HEK293T (cell line): ENCODE results near the gene ACSS3.
A peak's percentile ranks its signal among the peaks of the same experiment; 100 is the strongest.

Source experiments
- CTCF ChIA-PET: fragments of 350-600 bp; formaldehyde crosslinking; extraction: SDS; loops from one replicate; lab custom pipeline; 2021; ENCODE audit warnings: antibody characterized with exemption, inconsistent platforms; lab: Yijun Ruan, JAX
- POLR2A ChIA-PET: fragments of 350-600 bp; formaldehyde crosslinking; extraction: SDS; loops from one replicate; lab custom pipeline; 2020; ENCODE audit warnings: antibody characterized with exemption, inconsistent platforms; lab: Yijun Ruan, JAX
- DNase-seq: peaks from one replicate; pipeline ENCODE4 v3.0.0; 2012; ENCODE audit warnings: mixed read lengths; ENCODE audit errors: extremely low spot score
- ARNT ChIP-seq: fragments of 450-650 bp; IDR thresholded peaks from 2 replicates; pipeline ENCODE4 v1.6.1; 2017; ENCODE audit warnings: mild to moderate bottlenecking
- BHLHE40 ChIP-seq: fragments of 450-650 bp; IDR thresholded peaks from 2 replicates; pipeline ENCODE4 v1.6.1; 2016; ENCODE audit warnings: mild to moderate bottlenecking, moderate library complexity, borderline replicate concordance
- CTBP1 ChIP-seq: fragments of 450-650 bp; IDR thresholded peaks from 2 replicates; pipeline ENCODE4 v1.6.1; 2016; ENCODE audit warnings: borderline replicate concordance
- ELF4 ChIP-seq: fragments of 450-650 bp; IDR thresholded peaks from 2 replicates; pipeline ENCODE4 v1.6.1; 2017; ENCODE audit warnings: antibody characterized with exemption
- FOXA1 ChIP-seq: fragments of 450-650 bp; IDR thresholded peaks from 2 replicates; pipeline ENCODE4 v1.6.1; 2016; ENCODE audit warnings: mild to moderate bottlenecking
- FOXK2 ChIP-seq: fragments of 450-650 bp; IDR thresholded peaks from 2 replicates; pipeline ENCODE4 v1.6.1; 2016; ENCODE audit warnings: mild to moderate bottlenecking
- FOXM1 ChIP-seq: fragments of 450-650 bp; IDR thresholded peaks from 2 replicates; pipeline ENCODE4 v1.6.1; 2017; ENCODE audit warnings: mild to moderate bottlenecking, borderline replicate concordance
- HDGF ChIP-seq: fragments of 450-650 bp; IDR thresholded peaks from 2 replicates; pipeline ENCODE4 v1.6.1; 2017; ENCODE audit warnings: antibody characterized with exemption, borderline replicate concordance
- L3MBTL2 ChIP-seq: fragments of 450-650 bp; conservative IDR thresholded peaks from 2 replicates; pipeline ENCODE4 v1.6.1; 2016; ENCODE audit warnings: mild to moderate bottlenecking
- LEF1 ChIP-seq: fragments of 450-650 bp; IDR thresholded peaks from 2 replicates; pipeline ENCODE4 v1.6.1; 2017; ENCODE audit warnings: mild to moderate bottlenecking, borderline replicate concordance
- NFRKB ChIP-seq: fragments of 450-650 bp; IDR thresholded peaks from 2 replicates; pipeline ENCODE4 v1.6.1; 2016; ENCODE audit warnings: mild to moderate bottlenecking, moderate library complexity
- SP1 ChIP-seq: fragments of 450-650 bp; IDR thresholded peaks from 2 replicates; pipeline ENCODE4 v1.6.1; 2017
- SUZ12 ChIP-seq: fragments of 450-650 bp; IDR thresholded peaks from 2 replicates; pipeline ENCODE4 v1.6.1; 2016; ENCODE audit warnings: mild to moderate bottlenecking
- TARDBP ChIP-seq: fragments of 450-650 bp; IDR thresholded peaks from 2 replicates; pipeline ENCODE4 v1.6.1; 2016
- ZNF384 ChIP-seq: fragments of 450-650 bp; IDR thresholded peaks from 2 replicates; pipeline ENCODE4 v1.6.1; 2016
- TF ChIP-seq, protein P1 (sequence below): fragments of 450-650 bp; IDR thresholded peaks from 2 replicates; pipeline ENCODE4 v1.6.1; 2016

ACSS3 gene

DNA sequence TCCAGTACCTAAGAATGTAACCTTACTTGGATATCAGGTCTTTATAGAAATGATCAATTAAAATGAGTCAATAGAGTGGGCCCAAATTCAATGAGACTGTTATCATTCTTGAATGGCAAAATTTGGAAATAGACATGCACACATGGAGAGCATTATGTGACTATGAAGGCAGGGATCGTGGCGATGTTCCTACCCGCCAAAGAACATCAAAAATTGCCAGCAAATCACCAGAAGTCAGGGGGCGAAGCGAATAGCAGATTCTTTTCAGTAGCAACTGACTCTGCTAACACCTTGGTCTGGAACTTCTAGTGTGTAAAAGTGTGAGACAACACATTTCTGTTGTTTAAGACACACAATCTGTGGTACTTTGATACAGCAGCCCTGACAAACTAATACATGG, 192.5 kb downstream of the ACSS3 start:
- TF ChIP-seq ARNT (no peak), CTBP1 (no peak), L3MBTL2 (no peak), ELF4 (no peak), HDGF (no peak), LEF1 (no peak), FOXK2 (no peak), SUZ12 (no peak), ZNF384 (no peak), TARDBP (no peak), NFRKB (no peak), FOXA1 (no peak), SP1 (no peak), FOXM1 (no peak), BHLHE40 (no peak)
- TF ChIP-seq, protein P1, sequence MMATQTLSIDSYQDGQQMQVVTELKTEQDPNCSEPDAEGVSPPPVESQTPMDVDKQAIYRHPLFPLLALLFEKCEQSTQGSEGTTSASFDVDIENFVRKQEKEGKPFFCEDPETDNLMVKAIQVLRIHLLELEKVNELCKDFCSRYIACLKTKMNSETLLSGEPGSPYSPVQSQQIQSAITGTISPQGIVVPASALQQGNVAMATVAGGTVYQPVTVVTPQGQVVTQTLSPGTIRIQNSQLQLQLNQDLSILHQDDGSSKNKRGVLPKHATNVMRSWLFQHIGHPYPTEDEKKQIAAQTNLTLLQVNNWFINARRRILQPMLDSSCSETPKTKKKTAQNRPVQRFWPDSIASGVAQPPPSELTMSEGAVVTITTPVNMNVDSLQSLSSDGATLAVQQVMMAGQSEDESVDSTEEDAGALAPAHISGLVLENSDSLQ, result no peak
- no peak for DNase-seq
- ChIA-PET CTCF (no interaction called here), POLR2A (no interaction called here)

DNA sequence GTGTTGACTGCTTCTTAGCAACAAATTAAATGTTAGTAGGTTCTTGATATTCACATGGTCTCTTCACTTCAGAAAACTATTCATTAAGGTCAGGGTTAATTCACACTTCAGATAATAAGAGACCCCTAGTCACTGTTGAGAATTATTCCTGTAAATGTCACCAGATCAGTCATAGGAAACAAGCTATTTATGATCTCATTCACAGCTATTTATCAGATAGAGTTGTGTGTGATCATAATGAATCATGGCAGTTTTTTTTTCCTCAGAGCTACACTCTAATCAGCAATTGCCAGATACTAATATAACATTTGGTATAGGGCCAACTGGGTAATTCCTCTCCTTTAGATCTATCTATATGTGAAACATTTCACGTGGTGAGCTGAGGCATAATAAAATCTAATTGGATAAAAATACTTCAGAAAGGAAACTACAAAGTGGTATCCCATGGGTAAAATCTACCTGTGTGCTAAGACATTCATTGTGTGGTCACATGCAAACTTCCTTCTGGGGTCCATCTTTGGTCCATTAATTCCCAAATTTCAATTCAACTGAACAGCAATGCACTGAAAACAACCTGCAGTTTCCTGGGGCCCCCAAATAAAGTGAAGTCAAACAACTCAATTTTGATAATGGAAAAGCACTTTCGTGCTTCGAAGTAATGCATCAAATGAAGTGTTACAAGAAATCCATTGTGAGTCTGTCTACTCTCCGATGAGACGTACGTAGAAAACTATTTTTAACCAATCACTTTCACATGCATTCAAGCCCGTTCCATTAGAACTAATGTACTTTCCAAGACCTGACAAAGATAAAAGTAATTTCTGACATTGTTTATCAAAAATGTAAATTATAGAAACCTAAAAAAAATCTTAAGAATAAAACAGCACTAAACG, 197.0 kb downstream of the ACSS3 start:
- ChIA-PET CTCF (interaction anchor here (0.6 kb wide), 1 partner anchor 685 kb away, joined by 11 read pairs; no protein-coding TSS in a partner anchor), POLR2A (no interaction called here)
- TF ChIP-seq LEF1 (no peak), ZNF384 (no peak), SUZ12 (no peak), L3MBTL2 (no peak), FOXK2 (no peak), HDGF (no peak)
- TF ChIP-seq, protein P1, result no peak
- DNase-seq, result no peak

DNA sequence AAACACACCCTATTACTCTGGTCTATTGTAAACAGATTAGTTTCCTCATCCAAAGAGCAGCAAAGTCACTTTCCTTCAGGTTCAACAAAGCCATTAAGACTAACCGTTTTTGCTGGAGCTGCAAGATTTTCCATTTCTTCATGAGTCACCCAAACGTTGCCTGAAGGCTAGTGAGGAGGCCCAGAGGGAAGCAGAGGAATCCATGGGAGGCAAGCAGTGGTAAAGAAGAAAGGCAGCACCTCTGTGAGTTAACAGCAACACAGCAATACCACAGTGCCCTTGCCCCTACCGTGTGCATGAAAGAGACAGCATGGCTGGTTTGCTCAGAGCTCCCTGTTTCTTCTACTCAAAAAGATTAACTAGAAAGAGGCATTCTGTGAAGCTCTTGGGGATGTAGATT, 206.3 kb downstream of the ACSS3 start:
- ChIA-PET CTCF (no interaction called here), POLR2A (no interaction called here)
- DNase-seq, result peak; percentile 11
- TF ChIP-seq SP1 (no peak), ARNT (no peak), LEF1 (no peak), ELF4 (no peak), HDGF (no peak)
- TF ChIP-seq, protein P1, result no peak

DNA sequence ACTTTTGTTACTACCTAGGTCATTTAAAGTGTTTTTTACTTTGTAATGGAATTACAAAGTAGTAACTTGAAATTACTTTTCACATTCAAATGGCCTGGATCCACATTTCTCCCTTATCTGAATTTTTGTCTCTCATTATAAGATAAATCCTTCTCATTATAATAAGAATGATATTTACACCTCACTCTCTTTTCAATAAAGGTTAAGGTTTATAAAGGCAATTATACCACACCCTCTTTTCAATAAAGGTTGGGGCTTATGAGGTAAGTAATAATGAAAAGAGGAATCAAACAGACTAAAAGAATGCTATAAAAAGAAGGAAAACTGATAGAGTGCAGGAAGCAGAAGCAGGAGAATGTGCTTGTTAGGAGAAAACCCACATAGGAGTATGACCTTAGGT, 210.8 kb downstream of the ACSS3 start:
- DNase-seq, result no peak
- POLR2A ChIA-PET, result no interaction called here
- CTCF ChIA-PET, result no interaction called here
- TF ChIP-seq L3MBTL2 (no peak), SUZ12 (no peak), FOXK2 (no peak), BHLHE40 (no peak), ELF4 (no peak), ARNT (no peak), ZNF384 (no peak)
- TF ChIP-seq, protein P1, result no peak

DNA sequence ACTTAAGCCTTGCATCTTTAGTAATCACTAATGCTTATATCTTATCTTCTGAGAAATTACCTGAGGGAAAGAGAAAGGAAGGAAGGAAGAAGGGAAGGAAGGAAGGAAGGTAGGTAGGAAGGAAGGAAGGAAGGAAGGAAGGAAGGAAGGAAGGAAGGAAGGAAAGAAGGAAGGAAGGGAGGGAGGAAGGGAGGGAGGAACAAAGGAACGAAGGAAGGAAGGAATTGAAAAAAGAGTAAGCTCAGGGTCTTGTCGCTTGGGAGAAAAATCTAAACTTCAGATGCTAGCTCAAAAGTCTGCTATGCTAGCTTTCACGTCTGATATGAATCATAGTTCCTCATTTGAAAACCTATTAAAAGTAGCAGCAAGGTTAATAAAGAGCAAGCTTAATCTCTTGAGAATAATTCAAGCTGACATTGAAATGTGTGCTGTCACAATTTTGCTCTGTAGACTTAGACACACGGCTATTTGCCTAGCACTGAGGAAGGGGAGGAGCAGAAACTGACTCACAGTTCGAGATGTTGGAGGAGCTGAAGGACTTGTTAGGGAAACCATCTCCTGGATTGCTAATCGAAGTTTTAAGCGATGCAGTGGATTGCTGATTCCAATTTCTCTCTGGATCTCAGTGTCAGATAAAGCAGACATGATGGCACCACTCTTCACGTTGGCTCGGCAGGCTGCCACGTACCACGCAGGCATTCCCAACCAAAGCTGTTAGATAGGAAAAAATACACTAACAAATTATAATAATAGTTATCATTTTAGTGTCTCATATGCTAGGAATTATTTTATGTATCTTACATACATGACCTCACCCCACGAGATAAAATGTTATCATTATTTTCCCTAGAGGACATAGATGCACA, 216.7 kb downstream of the ACSS3 start:
- CTCF ChIA-PET, result no interaction called here
- POLR2A ChIA-PET, result no interaction called here
- no peak for TF ChIP-seq SP1
- no peak for TF ChIP-seq SUZ12
- no peak for TF ChIP-seq FOXK2
- TF ChIP-seq FOXA1, result no peak
- TF ChIP-seq BHLHE40, result no peak
- no peak for TF ChIP-seq FOXM1
- TF ChIP-seq HDGF, result no peak
- no peak for TF ChIP-seq L3MBTL2
- no peak for TF ChIP-seq TARDBP
- TF ChIP-seq LEF1, result no peak
- TF ChIP-seq CTBP1, result no peak
- no peak for TF ChIP-seq ARNT
- TF ChIP-seq ZNF384, result no peak
- TF ChIP-seq, protein P1, result no peak
- no peak for TF ChIP-seq NFRKB
- no peak for TF ChIP-seq ELF4
- DNase-seq, result no peak
